Activated T-helper 17 cell treated with anti-CD3 and anti-CD28 coated beads, Interleukin-2, amount 50 U/mL, for 72 hours (primary cell): ENCODE results near the gene NEURL2. TPM values are rescaled to one million over a fixed set of nuclear protein-coding genes. Genes with fewer than 3 reads are reported as not detected.

ENCODE experiments used
- ATAC-seq: fragments of 150-1000 bp; cut with Tn5 transposase; replicated peaks from 2 replicates; pipeline ENCODE4 v1.10.0; 2021; ENCODE audit warnings: mild to moderate bottlenecking, moderate library complexity
- H3K27ac Mint-ChIP-seq: one replicate; pipeline ENCODE4 v1.8.0; 2022; ENCODE audit warnings: mixed read lengths
- H3K27me3 Mint-ChIP-seq: one replicate; pipeline ENCODE4 v1.8.0; 2022; ENCODE audit warnings: mixed read lengths
- H3K36me3 Mint-ChIP-seq: one replicate; pipeline ENCODE4 v1.8.0; 2022; ENCODE audit warnings: low read depth, mild to moderate bottlenecking, mixed read lengths
- H3K4me1 Mint-ChIP-seq: one replicate; pipeline ENCODE4 v1.8.0; 2022; ENCODE audit warnings: mixed read lengths
- H3K4me3 Mint-ChIP-seq: one replicate; pipeline ENCODE4 v1.8.0; 2022; ENCODE audit warnings: mild to moderate bottlenecking, mixed read lengths
- H3K9me3 Mint-ChIP-seq: one replicate; pipeline ENCODE4 v1.8.0; 2022; ENCODE audit warnings: mixed read lengths
- total RNA-seq, 2 donors: library from RNA; stranded (reverse); gene quantifications; one replicate each; pipeline ENCODE4 v1.2.3, GENCODE V29; 2022

The NEURL2 gene
- total RNA-seq, 2 donors from 2014 or later: 1.7 to 2.1 TPM

- Mint-ChIP-seq H3K4me3 (no peak overlapping the region), H3K36me3 (no peaks in the 10 kb centered on the region), H3K27me3 (no peaks in the 10 kb centered on the region), H3K27ac (no peak overlapping the region), H3K4me1 (no peaks in the 10 kb centered on the region), H3K9me3 (no peaks in the 10 kb centered on the region)
- no peak for ATAC-seq
Observed at GRCh38 chr20:45925821-45926506, 35.0 kb upstream of the NEURL2 start.

- H3K4me1 Mint-ChIP-seq: no peaks in the 10 kb centered on the region
- no peaks in the 10 kb centered on the region for H3K9me3 Mint-ChIP-seq
- H3K4me3 Mint-ChIP-seq: no peak overlapping the region
- H3K27ac Mint-ChIP-seq: peak overlapping the region; percentile 58
- no peaks in the 10 kb centered on the region for H3K36me3 Mint-ChIP-seq
- ATAC-seq: no peak
- no peaks in the 10 kb centered on the region for H3K27me3 Mint-ChIP-seq
Observed at GRCh38 chr20:45924391-45925261, 33.6 kb upstream of the NEURL2 start.

- Mint-ChIP-seq H3K4me1 (no peaks in the 10 kb centered on the region), H3K27me3 (peaks cover 3% of the 10 kb centered on the region), H3K4me3 (no peak overlapping the region), H3K36me3 (no peaks in the 10 kb centered on the region), H3K9me3 (no peaks in the 10 kb centered on the region), H3K27ac (no peak overlapping the region)
- peak; percentile 47 for ATAC-seq
Observed at GRCh38 chr20:45921337-45922189, 30.6 kb upstream of the NEURL2 start.

- H3K27ac Mint-ChIP-seq: no peak overlapping the region
- H3K27me3 Mint-ChIP-seq: peaks cover 6% of the 10 kb centered on the region
- no peak for ATAC-seq
- no peaks in the 10 kb centered on the region for H3K9me3 Mint-ChIP-seq
- no peaks in the 10 kb centered on the region for H3K4me1 Mint-ChIP-seq
- no peak overlapping the region for H3K4me3 Mint-ChIP-seq
- no peaks in the 10 kb centered on the region for H3K36me3 Mint-ChIP-seq
Observed at GRCh38 chr20:45920462-45921336, 29.7 kb upstream of the NEURL2 start.

- Mint-ChIP-seq H3K9me3 (no peaks in the 10 kb centered on the region), H3K27me3 (peaks cover 6% of the 10 kb centered on the region), H3K27ac (no peak overlapping the region), H3K4me1 (no peaks in the 10 kb centered on the region), H3K4me3 (no peak overlapping the region), H3K36me3 (no peaks in the 10 kb centered on the region)
- ATAC-seq: no peak
Observed at GRCh38 chr20:45919542-45920399, 28.8 kb upstream of the NEURL2 start.

- Mint-ChIP-seq H3K27ac (no peak overlapping the region), H3K36me3 (no peaks in the 10 kb centered on the region), H3K4me3 (no peak overlapping the region), H3K27me3 (peaks cover 6% of the 10 kb centered on the region), H3K4me1 (no peaks in the 10 kb centered on the region), H3K9me3 (no peaks in the 10 kb centered on the region)
- no peak for ATAC-seq
Observed at GRCh38 chr20:45918779-45919537, 27.9 kb upstream of the NEURL2 start.

GRCh38 chr20:45918182-45918737, 27.3 kb upstream of the NEURL2 start:
- H3K27me3 Mint-ChIP-seq: peaks cover 6% of the 10 kb centered on the region
- no peak overlapping the region for H3K4me3 Mint-ChIP-seq
- no peaks in the 10 kb centered on the region for H3K36me3 Mint-ChIP-seq
- ATAC-seq: no peak
- no peak overlapping the region for H3K27ac Mint-ChIP-seq
- no peaks in the 10 kb centered on the region for H3K4me1 Mint-ChIP-seq
- H3K9me3 Mint-ChIP-seq: no peaks in the 10 kb centered on the region

GRCh38 chr20:45917790-45918141, 26.8 kb upstream of the NEURL2 start:
- Mint-ChIP-seq H3K4me1 (no peaks in the 10 kb centered on the region), H3K36me3 (no peaks in the 10 kb centered on the region), H3K27ac (no peak overlapping the region), H3K9me3 (no peaks in the 10 kb centered on the region), H3K27me3 (peaks cover 6% of the 10 kb centered on the region), H3K4me3 (no peak overlapping the region)
- no peak for ATAC-seq

- Mint-ChIP-seq H3K36me3 (no peaks in the 10 kb centered on the region), H3K9me3 (no peaks in the 10 kb centered on the region), H3K4me3 (peak overlapping the region; percentile 54), H3K27ac (no peak overlapping the region), H3K4me1 (peaks cover 7% of the 10 kb centered on the region), H3K27me3 (peaks cover 6% of the 10 kb centered on the region)
- peak; percentile 17 for ATAC-seq
Observed at GRCh38 chr20:45913116-45913515, 22.1 kb upstream of the NEURL2 start.

- Mint-ChIP-seq H3K9me3 (no peaks in the 10 kb centered on the region), H3K4me1 (peaks cover 7% of the 10 kb centered on the region), H3K4me3 (peak overlapping the region; percentile 66), H3K27me3 (peaks cover 6% of the 10 kb centered on the region), H3K36me3 (no peaks in the 10 kb centered on the region), H3K27ac (no peak overlapping the region)
- no peak for ATAC-seq
Observed at GRCh38 chr20:45912344-45912682, 21.3 kb upstream of the NEURL2 start.

GRCh38 chr20:45911486-45912343, 20.7 kb upstream of the NEURL2 start, which contains the start of gene PLTP:
Gene PLTP, minus strand, starts transcription at chr20:45912155. Its CDS starts 703 bp downstream, at chr20:45911452.
- Mint-ChIP-seq H3K27ac (peak within 1 kb of the TSS; percentile 55), H3K36me3 (no peaks in the 10 kb centered on the region), H3K9me3 (no peaks in the 10 kb centered on the region), H3K4me3 (peak within 1 kb of the TSS; percentile 66), H3K27me3 (peaks cover 3% of the 10 kb centered on the region), H3K4me1 (peaks cover 7% of the 10 kb centered on the region)
- ATAC-seq: no peak
